Measurements from ENCODE around the gene KCNC1.

DNA sequence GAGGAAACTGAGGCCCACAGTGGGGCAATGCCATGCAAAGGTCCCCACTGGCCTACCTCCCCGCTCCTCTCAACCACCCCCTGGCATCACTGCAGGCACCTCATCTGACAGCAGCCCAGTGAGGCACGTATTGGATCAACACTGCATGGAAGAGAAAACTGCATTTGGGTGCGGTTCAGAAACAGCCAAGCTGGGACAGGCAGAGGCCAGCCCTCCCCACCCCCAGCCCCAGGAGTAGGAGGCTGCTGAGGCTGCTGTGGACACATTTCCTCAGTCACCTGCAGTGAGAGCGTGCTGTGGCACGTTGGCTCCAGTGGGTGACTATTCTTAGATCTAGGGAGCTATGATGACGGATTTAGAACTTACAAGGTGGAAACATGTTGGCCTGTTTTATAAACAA lies 63.7 kb downstream of the KCNC1 start:
- TF ChIP-seq ATF3 (CRISPR knock-in tag; conservative IDR thresholded peaks at IDR 0.05) (no peak), CTCF (IDR thresholded peaks at IDR 0.05) (no peak), NR3C1 (CRISPR knock-in tag; conservative IDR thresholded peaks at IDR 0.05; ENCODE audit: low read depth) (no peak)
- TF ChIP-seq, protein P1, sequence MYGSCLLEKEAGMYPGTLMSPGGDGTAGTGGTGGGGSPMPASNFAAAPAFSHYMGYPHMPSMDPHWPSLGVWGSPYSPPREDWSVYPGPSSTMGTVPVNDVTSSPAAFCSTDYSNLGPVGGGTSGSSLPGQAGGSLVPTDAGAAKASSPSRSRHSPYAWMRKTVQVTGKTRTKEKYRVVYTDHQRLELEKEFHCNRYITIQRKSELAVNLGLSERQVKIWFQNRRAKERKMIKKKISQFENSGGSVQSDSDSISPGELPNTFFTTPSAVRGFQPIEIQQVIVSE (CRISPR knock-in tag; IDR thresholded peaks at IDR 0.05; ENCODE audit: borderline replicate concordance) = no peak
